Measurements from ENCODE around the gene RGR.

The RGR gene, protein sequence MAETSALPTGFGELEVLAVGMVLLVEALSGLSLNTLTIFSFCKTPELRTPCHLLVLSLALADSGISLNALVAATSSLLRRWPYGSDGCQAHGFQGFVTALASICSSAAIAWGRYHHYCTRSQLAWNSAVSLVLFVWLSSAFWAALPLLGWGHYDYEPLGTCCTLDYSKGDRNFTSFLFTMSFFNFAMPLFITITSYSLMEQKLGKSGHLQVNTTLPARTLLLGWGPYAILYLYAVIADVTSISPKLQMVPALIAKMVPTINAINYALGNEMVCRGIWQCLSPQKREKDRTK

DNA sequence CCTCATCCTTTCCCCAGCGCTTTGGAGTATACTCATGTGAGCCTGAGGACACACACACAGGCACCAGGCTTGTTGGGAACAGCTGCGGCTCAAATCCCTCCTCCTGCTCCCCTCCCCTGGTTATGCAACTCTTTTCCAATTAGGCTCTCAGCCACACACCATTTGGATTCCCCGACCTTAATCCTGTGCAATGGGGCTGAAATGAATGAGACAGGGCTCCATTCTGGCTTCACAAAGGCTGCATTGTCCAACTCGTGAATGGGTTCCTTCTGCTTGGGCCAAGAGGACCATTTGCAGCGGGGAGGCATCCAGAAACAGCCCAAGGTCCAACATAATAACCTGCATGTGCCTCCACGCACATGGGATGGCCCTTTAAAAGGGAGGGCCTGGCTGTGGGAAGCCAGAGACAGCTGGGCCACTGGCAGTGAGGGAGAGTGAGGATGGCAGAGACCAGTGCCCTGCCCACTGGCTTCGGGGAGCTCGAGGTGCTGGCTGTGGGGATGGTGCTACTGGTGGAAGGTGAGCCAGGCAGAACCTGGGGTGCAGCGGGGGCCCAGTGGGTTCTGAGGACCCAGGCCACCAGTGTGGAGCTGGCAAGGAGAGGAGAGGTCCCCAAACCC is at the start of gene RGR:
TSS of gene RGR (plus strand) at position 403 of the 620 bp plus-strand sequence. CDS start at position 441, 38 bp downstream.
- no peak for DNase-seq (ENCODE audit: low spot score)

DNA sequence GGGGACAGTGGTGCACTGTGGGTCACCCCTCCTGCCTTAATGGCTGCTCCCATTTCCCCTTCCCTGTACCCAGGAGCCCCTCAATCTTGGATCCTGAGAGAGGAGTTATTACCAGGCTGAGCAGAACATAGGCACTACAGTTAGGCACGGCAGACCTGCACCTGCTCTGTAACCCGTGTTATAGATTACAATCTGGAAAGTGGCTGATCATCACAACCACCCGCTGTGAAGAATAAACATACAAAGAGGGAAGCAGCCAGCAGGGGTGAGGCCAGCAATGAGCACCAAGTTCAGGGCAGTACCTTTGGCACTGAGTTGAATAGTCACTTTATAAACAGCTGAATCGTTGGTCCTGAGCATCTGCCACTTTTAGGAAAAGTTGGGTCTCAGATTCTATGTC is 48.8 kb upstream of the RGR start:
- DNase-seq (ENCODE audit: low spot score): no peak

DNA sequence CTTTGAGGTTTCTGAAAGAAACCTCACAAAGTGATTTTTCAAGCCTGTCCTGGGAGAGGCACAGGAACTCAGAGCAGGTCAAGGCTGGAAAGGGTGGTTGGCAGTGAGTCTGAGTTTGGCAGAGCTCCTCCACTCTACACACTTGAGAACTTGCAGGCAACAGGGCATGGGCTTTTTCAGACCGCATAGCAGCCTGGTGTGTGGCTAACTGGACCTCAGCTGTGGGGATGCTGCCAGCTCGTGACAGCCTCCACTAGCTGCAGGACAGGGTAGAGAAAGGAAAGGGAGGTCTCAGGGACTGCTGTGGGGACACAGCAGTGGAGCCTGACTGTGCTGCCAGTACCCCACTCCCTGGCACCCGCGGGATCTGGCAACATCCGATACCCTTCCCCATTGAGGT is 47.9 kb upstream of the RGR start:
- DNase-seq (ENCODE audit: low spot score): no peak

DNA sequence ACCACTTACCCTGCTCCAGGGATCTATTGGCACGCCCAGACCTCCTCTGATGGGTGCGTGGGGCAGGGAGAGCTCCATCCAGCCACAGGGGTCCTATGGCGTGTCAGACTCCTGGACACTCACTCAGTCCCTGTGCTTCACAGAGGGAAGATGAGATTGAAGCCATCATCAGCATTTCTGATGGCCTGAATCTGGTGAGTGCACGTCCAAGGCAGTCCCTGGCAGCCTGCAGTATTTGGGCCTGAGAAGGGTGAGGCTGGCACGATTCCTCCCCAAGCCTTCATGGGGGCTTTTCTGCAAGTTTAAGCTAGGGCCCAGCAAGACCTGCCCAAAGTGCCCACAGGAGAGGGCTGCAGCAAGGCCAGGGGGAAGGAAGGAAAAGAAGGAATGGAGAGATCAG is 47.2 kb upstream of the RGR start:
- no peak for DNase-seq (ENCODE audit: low spot score)

DNA sequence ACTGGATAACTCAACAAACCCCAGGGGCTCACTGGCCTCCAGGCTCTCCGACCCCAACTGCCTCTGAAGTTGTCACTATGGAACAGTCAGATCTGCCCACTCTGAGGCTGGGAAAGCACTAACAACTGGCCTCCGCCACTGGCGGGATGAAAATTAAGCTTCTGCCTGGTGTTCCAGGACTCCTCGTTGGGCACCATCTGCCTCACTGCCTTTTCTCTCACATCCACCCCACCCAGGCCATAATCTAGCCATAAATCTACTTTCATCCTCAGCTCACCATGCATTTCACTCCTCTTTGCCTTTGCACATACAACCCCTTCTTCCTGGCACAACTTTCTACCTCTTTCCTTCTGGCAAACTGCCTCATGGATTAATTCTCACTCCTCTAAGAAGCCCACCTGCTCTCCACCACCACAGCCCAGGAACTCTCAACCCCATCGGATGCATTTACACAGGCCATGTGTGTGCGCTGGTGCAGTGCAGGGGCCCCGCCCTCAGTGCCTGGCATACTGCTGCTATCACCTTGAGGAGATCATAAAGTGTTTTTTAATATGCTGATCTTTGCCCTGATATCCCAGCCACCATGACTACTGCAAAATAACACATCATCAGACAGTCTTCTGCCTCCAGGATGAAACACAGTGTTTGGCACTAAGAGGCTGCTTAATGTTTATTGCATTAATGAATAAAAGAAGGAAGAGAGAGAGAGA is 46.5 kb upstream of the RGR start:
- no peak for DNase-seq (ENCODE audit: low spot score)

DNA sequence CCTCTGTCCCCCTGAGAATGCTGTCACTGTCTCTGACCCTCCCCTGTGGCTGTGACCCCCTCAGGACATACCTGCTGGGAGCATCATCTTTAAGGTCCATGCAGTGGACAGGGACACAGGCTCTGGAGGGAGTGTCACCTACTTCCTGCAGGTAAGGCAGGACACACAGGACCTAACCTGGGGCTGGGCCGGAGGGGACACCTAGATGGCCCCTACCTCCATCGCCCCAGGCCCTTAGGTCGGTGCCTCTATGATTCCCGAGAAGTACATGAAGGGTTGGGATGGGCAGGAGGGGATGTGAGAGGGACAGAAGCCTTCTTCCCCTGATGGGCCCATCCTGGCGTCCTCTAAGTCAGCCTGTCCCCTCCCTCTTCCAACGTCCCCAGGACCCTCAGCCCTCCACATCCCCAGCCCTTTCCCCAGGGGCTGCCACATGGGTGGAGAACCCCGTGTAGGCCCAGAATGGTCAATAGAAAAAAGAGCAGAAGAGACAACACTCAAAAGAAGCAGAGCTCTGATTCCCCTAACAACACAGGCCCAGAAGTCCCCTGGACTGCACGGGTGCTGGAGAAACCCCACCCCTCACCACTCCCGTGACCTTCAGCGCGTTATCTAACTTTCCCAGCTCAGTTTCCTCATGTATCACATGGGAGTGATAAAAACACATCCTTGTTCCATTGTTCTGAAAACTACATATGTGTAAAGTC is 44.2 kb upstream of the RGR start:
- DNase-seq (ENCODE audit: low spot score): no peak

DNA sequence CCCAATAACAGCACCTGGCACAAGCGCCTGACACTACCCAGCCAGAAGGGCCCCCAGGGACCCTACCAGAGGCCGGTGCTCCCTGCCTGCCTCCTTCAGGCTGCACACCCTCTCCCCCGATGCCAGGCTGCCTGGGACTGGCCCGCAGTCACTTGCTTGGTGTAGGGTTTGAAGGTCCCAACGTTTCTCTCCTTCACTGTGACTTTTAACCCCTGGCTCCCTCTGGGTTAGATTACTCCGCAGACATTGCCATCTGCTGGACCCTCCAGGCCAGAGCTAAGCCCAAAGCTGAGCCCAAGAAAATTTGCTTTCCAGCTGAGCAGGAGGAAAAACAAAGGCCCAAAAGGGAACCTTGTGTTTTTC is 43.6 kb upstream of the RGR start:
- DNase-seq (ENCODE audit: low spot score): no peak

DNA sequence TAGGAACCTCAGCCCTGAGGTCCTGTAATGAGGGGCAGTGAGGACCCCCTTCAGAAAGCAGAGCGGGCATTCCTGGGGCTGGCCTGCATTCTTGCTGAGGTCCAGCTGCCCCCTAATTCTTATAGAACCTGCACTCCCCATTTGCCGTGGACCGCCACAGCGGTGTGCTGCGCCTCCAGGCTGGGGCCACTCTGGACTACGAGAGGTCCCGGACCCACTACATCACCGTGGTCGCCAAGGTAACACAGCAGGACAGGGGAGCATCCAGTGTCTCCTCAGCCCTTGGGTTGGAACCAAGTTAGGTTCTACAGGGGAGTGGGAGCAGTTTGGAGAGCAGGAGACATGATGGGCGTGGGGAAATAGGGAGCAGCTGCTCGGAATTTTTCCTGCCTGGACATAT is 43.2 kb upstream of the RGR start:
- no peak for DNase-seq (ENCODE audit: low spot score)

DNA sequence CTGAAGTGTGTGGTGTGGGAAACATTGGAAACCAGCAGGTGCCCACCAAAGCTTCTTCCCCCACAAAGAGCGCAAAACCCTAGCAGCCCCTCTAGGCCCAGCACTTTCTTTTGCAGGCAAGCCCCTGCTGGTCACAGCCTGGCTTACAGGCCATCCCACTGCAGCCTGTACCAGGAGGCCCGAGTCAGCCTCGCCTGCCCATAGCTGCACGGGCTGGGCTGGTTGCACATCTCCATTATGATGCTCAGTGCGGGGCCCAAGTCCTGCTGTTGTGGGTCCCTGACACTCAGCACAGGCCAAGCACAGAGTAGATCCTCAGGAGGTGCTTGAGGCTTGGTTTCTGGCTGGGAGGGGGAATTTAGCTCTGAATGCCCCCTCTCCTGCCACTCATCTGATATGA is 42.5 kb upstream of the RGR start:
- no peak for DNase-seq (ENCODE audit: low spot score)

DNA sequence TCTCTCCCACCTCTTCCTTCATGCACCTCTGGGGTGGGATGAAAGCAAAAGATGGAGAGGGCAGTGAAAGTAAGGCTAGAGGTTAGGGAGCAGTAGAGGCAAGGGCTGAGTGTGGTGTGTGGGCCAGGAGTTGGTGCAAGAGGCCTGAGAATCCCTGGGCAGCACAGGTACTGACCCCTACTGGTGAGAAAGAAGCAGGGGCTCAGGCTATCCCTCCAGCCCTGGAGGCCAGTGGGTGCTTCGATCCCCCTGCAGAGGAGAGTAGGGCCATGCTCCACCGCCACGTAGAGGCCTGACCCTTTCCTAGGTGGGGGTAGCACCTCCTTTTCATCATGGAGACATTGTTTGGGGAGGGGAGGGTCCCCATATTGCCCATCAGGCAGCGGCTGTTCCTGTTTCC is 40.7 kb upstream of the RGR start:
- DNase-seq (ENCODE audit: low spot score): no peak

DNA sequence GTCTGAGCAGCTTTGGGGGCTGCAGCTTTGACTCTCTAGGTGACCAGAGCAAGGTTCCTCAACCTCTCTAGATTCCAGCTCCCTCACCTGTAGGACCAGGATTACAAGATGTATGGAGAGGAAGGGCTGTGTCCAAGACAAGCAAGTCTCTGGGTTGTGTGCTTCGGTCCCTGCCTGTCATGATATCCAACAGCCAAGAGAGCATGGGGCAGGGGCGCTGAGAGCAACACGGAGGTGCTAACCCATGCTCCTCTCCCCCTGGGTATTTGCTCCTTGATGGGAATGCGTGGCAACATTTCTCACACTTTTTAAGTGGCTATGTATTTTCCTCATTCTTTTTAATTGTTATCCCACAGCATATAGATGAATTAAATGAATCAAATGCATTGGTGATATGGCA is 40.2 kb upstream of the RGR start:
- no peak for DNase-seq (ENCODE audit: low spot score)

DNA sequence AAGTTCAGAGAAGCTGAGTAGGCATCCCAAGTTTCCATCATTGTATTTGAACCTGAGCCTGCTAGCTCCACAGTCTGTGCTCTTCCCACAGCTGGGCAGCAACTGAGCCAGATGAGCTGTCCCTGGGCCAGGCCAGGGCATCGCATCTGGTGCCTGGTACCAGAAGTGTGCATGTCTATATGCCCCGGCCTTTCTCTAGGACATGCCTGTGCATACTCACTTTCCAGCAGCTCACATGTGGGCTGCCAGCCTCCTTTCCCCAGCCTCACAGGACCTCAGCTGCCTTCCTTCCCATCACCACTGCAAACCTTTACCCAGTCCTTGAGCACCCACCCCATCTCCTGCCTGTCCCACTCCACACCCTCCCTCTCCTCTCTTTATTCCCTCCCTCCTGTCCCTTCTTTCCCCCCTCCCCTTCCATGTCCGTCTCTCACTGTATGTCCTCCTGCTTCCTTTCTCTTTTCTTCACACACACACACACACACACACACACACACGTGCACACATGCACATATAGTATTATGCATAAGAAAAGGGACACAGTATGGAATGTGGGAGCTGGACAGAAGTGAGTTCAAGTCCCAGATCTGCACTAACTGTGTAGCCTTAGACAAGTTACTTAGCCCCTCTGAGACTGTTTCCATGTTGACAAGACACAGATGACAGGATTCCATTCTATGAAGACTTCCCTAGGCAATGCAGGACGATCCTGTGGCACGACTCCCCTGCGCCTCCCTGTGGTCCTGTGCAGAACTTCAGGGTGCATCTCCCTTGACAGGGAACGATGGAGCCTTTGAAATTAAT is 39.6 kb upstream of the RGR start:
- peak; percentile 43 for DNase-seq (ENCODE audit: low spot score)

DNA sequence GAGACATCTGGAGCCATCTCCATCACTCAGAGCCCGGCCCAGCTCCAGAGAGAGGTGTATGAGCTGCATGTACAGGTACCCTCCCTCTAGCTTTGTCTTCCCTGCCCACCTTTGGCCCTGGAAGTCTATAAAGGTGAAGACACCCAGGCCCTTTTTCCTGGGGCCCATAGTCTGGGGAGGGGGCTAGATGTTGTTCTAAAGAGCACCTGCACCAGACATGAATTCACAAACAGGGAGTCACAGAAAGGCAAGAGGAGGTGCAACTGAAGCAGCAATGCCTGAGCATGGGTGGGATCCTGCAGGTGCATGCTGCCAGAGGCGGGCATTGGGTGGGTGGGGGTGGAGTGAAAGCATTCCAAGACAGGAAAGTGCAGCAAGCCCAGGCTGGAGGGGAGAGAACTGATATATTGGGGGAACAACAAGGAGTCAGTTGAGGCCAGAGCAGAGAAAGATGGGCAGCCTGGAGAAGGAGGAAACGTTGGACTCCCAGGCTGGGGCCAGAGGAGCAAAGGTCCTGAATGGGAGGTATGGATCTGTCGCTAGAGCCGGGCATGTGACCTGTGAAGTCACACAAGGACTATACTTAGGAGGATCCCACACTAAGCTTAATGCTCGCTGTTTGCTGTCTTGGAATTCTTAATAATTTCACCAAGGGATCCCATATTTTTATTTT is 38.9 kb upstream of the RGR start:
- no peak for DNase-seq (ENCODE audit: low spot score)

DNA sequence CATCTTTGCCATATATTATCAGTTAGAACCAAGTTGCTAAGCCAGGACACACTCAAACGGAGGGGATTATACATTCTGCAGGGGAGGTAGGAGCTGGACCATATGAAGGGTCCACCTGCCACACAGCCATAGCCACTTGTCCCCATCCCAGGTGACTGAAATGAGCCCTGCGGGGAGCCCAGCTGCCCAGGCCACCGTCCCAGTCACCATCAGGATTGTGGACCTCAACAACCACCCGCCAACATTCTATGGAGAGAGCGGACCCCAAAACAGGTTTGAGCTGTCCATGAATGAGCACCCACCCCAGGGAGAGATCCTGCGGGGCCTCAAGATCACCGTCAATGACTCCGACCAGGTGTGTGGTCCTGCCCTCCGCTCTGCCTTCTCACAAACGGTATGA is 36.8 kb upstream of the RGR start:
- no peak for DNase-seq (ENCODE audit: low spot score)

DNA sequence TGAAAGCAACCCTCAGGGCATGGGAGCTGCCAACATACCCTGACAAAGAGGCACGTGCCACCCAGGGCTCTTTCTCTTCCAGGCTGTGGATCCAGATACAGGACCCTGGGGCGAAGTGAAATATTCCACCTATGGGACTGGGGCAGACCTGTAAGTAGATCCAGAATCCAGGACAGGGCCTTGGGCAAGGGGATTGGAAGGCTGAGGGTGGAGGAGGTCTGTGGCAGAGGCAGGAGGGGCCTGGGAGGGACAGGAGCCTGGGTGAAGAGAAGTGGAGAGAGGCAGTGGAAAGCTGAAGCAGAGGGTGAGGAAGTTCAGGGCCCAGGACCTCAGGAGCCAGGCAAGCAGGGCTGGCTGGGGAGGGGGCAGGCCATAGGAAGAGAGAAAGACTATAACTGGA is 33.3 kb upstream of the RGR start:
- DNase-seq (ENCODE audit: low spot score): no peak

DNA sequence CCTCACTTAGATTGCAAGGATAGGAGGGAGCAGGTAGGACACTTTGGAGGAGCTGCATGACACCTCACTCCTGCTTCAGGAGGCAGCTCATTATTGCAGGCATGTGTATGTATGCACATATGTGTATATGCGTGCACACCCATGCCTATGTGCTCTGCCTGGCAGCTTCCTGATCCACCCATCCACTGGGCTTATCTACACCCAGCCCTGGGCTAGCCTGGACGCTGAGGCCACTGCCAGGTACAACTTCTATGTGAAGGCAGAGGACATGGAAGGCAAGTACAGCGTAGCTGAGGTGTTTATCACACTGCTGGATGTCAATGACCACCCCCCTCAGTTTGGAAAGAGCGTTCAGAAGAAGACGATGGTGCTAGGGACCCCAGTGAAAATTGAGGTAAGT is 32.8 kb upstream of the RGR start:
- no peak for DNase-seq (ENCODE audit: low spot score)

DNA sequence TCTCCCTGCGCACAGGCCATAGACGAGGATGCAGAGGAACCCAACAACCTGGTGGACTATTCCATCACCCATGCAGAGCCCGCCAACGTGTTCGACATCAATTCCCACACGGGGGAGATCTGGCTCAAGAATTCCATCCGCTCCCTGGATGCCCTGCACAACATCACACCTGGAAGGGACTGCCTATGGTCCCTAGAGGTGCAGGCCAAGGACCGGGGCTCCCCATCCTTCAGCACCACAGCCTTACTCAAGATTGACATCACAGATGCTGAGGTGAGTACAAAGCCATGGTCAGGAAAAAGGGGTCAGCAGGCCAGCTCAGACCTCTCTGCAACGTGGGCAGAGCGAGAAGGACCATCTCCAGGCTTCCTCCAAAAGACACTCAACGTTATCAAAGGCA is 31.8 kb upstream of the RGR start:
- DNase-seq (ENCODE audit: low spot score): no peak

DNA sequence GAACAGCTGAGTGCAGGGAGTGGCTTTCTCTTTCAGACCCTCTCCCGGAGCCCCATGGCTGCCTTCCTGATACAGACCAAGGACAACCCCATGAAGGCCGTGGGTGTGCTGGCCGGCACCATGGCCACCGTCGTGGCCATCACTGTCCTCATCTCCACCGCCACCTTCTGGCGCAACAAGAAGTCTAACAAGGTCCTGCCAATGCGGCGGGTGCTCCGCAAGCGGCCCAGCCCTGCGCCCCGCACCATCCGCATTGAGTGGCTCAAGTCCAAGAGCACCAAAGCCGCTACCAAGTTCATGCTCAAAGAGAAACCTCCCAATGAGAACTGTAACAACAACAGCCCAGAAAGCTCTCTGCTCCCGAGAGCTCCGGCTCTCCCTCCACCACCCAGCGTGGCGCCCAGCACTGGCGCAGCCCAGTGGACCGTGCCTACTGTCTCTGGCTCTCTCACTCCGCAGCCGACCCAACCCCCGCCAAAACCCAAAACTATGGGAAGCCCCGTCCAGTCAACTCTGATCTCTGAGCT is 30.7 kb upstream of the RGR start:
- DNase-seq (ENCODE audit: low spot score): no peak

DNA sequence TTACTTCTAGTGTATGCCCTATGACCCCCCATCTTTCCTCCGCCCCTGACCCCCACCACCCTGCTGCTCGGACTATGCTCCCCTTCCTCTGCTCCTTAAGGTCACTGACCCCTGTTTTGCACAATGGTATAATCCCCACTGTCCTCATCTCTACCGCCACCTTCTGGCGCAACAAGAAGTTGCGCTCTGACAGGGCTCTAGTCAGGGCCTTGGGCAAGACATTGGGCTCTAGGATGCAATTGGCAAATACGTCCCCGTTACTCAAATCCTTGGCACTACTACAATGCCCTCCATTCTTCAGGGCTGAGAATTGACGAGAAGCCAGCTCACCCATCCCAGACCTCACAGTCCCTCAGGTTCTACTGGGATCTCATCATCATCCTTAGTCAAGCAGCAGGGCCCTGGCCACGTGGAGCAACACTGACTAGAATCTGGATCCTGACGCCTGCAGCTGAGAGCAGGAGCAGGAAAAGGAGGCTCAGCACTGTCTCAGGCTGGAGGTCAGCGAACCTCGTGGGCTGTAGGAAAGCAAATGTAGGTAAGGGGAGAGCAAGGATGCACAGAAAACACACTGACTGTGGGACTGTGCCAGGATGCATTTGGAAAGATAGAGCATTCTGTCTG is 30.1 kb upstream of the RGR start:
- DNase-seq (ENCODE audit: low spot score): no peak

DNA sequence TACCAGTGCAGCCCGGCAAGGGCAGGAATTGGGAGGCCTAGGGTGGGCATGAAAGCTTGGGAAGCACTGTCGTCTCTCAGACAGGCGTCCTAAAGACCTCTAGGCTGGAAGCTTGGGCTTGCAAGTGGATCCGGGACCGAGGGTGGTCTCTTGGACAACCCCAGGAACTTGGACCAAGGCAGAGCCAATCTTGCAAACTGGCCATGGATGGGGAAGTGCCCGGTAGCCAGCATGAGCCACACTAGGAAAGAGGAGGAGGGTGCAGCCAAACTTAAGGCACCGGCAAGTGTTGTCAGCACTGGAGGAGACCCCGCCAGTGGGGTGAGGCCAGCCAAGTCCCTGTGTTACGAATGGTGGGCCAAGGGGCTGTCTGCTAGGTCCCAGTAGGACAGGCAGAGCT is 28.0 kb upstream of the RGR start:
- no peak for DNase-seq (ENCODE audit: low spot score)

DNA sequence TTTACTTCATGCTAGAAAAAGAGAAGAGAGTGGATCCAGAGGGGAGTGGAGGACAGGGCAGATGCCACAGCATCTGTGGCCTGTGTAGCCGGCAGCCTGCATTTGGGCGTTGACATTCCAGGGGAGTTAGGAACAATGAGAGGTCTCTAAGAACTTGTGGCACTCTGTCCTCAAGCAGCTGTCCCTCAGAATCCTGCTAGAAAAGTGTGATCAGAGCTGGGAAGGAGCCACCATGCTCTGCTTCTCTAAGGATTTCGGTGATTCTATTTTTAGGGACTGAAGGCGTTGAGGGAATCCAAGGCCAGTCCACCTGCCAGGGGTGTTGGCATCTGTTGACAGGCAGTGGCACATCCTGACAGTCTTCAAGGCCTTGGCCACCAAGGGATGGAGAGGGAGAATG is 27.1 kb upstream of the RGR start:
- DNase-seq (ENCODE audit: low spot score): no peak

All from HuH-7.5 (cell line).